Kidney (tissue), 14 donors: Measurements from ENCODE around the gene SLC22A1. TPM values are rescaled to one million over a fixed set of nuclear protein-coding genes. Genes with fewer than 3 reads are reported as not detected.

Experiments used
- DNase-seq, 5 donors: peaks; one replicate each; pipeline ENCODE4 v3.0.0-alpha.2; 2013 to 2020
- FAIRE-seq: peaks from 2 replicates; lab custom pipeline; 2012; peaks lifted over from hg19 to GRCh38; lab: Jason Lieb, UNC
- H3K27ac ChIP-seq, 2 donors: one replicate each; pipeline ENCODE4 v1.7.0; 2013; ENCODE audit warnings: low read depth in 2 of 2, low read length in 2 of 2, inconsistent platforms in 1 of 2
- H3K27me3 ChIP-seq: one replicate; pipeline ENCODE4 v1.7.1; 2013; ENCODE audit warnings: low read length, inconsistent platforms; ENCODE audit not compliant: control insufficient read depth, insufficient read depth
- H3K36me3 ChIP-seq, 3 donors: one replicate each; pipeline versions ENCODE4 v1.7.0 to v1.7.1; 2013; ENCODE audit warnings: low read length in 3 of 3, control low read depth in 1 of 3, inconsistent platforms in 1 of 3; ENCODE audit not compliant: insufficient read depth in 3 of 3, control insufficient read depth in 2 of 3
- H3K4me1 ChIP-seq, 3 donors: one replicate each; pipeline versions ENCODE4 v1.7.0 to v1.7.1; 2013; ENCODE audit warnings: low read length in 3 of 3, inconsistent platforms in 1 of 3, low read depth in 1 of 3; ENCODE audit not compliant: control insufficient read depth in 2 of 3, insufficient read depth in 2 of 3
- H3K4me3 ChIP-seq, 3 donors: one replicate each; pipeline versions ENCODE4 v1.7.0 to v1.8.1; 2013; ENCODE audit warnings: low read length in 3 of 3, control low read depth in 1 of 3, inconsistent platforms in 1 of 3
- H3K9ac ChIP-seq, 3 donors: one replicate each; pipeline versions ENCODE4 v1.7.0 to v1.7.1; 2013; ENCODE audit warnings: low read length in 3 of 3, control low read depth in 1 of 3, inconsistent platforms in 1 of 3
- H3K9me3 ChIP-seq, 3 donors: one replicate each; pipeline versions ENCODE4 v1.7.0 to v1.7.1; 2013; ENCODE audit warnings: low read length in 3 of 3, control low read depth in 1 of 3, inconsistent platforms in 1 of 3; ENCODE audit not compliant: control insufficient read depth in 2 of 3, insufficient read depth in 1 of 3
- CTCF ChIP-seq: IDR thresholded peaks from 3 replicates; pipeline ENCODE4 v1.5.1; 2012; ENCODE audit warnings: mild to moderate bottlenecking, moderate library complexity, borderline replicate concordance; ENCODE audit not compliant: insufficient read depth; ENCODE audit errors: extremely low read depth
- intact Hi-C: fragments of 100-400 bp; cut with DNase I; formaldehyde crosslinking; loops from one replicate; pipeline ENCODE4 v1.11.1; 2022
- polyA plus RNA-seq: library from polyadenylated mRNA; stranded (reverse); fragments of 350-450 nt; fragmentation: Illumina TruSeq; extraction: RNeasy Lipid Tissue Mini Kit (QIAGEN cat#74804); gene quantifications from one replicate; pipeline ENCODE4 v1.2.3, GENCODE V29; 2014; ENCODE audit warnings: low read depth, low replicate concordance; ENCODE audit not compliant: insufficient read depth
- total RNA-seq: library from RNA; stranded (reverse); fragmentation: NEBNext Ultra II Directional; extraction: Animal tissue kit (Norgen Biotek cat#: 25700); gene quantifications from one replicate; pipeline ENCODE4 v1.2.1, GENCODE V29; 2021
- donor health status: control.
- donor health status: control.
- donor health status: control.
- donor health status: control.
- donor health status: control.
- donor health status: DM: yes; HTN: yes; CAD: no.
- donor health status: Normal renal cell carcinoma (clear cell type).

Gene SLC22A1
- total and polyA plus RNA-seq, 2 donors from 2014 or later = 1.4 to 2.3 TPM

GRCh38 chr6:160154471-160154870 lies 32.9 kb downstream of the SLC22A1 start:
- Histone ChIP-seq H3K9ac (no peak overlapping the region), H3K27me3 (no peaks in the 10 kb centered on the region), H3K9me3 (peaks cover 0 to 5% (median 0%) of the 10 kb centered on the region in 3 donors), H3K36me3 (peaks cover 0 to 4% (median 2%) of the 10 kb centered on the region in 3 donors), H3K27ac (no peak overlapping the region), H3K4me3 (no peak overlapping the region), H3K4me1 (no peaks in the 10 kb centered on the region)
- TF ChIP-seq CTCF = no peak
- intact Hi-C loops = no loop called here
- DNase-seq (no peak), FAIRE-seq (no peak)

GRCh38 chr6:160156842-160157241 lies 35.2 kb downstream of the SLC22A1 start:
- FAIRE-seq (no peak), DNase-seq (no peak)
- TF ChIP-seq CTCF = no peak
- H3K9me3 ChIP-seq = peaks cover 0 to 5% (median 0%) of the 10 kb centered on the region in 3 donors
- intact Hi-C loops = no loop called here
- H3K4me3 ChIP-seq = no peak overlapping the region
- H3K27ac ChIP-seq = no peak overlapping the region
- peaks cover 0 to 4% (median 2%) of the 10 kb centered on the region in 3 donors for H3K36me3 ChIP-seq
- no peaks in the 10 kb centered on the region for H3K4me1 ChIP-seq
- no peak overlapping the region for H3K9ac ChIP-seq
- H3K27me3 ChIP-seq = no peaks in the 10 kb centered on the region

- intact Hi-C loops = no loop called here
- H3K27ac ChIP-seq = no peak overlapping the region
- no peaks in the 10 kb centered on the region for H3K9me3 ChIP-seq
- H3K27me3 ChIP-seq = no peaks in the 10 kb centered on the region
- no peak for TF ChIP-seq CTCF
- H3K36me3 ChIP-seq = peaks cover 0 to 2% (median 0%) of the 10 kb centered on the region in 3 donors
- no peaks in the 10 kb centered on the region for H3K4me1 ChIP-seq
- DNase-seq (peak in 1 of 5 donors; percentile 47), FAIRE-seq (no peak)
- no peak overlapping the region for H3K9ac ChIP-seq
- no peak overlapping the region for H3K4me3 ChIP-seq
Measured at GRCh38 chr6:160160450-160160849, 38.8 kb downstream of the SLC22A1 start.
